GM19395 (cell line): Measurements from ENCODE around the gene PPIL1.
"Not testable (repeated sequence)": the region's sequence is repeated elsewhere in the genome, so short reads cannot be mapped to it uniquely, and the experiment has no call there.

Experiments used
- ATAC-seq: cut with Tn5 transposase; IDR thresholded peaks from one replicate; pipeline ENCODE4 v1.9.1; 2021; ENCODE audit warnings: mild to moderate bottlenecking, moderate library complexity; ENCODE audit not compliant: unreplicated experiment

PPIL1 gene

DNA sequence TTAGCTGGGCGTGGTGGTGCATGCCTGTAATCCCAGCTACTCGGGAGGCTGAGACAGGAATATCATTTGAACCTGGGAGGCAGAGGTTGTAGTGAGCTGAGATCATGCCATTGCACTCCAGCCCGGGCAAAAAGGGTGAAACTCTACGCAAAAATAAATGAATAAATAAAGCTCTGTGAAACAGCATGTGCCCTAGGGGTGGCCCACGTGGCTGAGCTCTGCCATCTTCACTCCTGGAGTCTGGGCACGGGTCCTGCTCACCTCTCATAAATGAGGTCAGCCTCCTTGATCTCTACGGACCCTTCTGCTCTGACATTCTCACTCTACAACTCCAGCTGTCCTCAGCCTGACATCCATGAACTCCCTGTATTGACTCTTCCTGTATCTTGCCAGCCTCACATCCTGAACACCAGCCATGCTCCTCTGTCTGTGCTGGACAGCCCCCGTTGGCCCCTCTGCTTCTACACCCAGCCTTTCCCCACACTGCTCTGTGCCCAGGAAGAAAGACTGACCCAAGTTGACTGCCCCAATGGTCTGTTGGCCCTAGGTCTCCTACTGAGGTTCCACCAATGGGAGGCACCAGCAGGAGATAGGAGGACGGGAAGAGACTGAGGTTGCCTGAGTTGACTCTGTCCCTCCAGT is 57.3 kb downstream of the PPIL1 start:
- ATAC-seq: no peak

DNA sequence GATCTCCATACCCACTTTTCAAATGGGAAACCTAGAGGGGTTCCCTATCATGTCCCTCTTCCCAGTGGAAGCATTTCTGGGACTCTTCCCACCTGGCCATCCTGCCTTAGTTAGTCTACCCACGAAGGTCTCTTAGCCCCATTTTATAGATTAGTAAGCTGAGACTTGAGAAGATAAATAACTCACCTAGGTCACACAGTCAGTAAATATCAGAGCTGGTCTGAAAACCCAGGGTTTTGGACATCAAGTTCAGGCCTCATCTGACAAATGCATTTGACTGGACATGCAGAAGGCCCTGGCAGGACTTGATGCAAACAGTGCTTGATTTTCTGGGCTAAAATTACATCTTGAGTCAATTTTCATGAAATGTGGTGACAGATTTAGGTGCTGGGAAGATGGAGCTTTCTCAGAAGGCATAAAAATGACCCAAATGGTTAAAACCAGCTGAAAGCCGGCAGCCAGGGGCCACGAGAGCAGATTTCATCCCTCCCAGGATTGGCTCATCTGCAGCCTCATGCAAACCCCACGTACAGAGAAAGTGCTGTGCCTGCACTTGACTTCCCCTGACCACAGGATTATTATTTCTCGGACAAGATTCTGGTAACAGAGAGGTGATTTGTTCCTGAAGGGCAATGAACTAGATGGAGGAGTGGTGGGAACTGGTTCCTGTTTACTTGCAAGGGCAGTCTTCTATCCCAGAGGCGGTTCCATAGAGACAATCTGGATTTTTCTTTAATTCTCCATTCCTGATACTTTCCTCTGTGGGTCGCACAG is 58.5 kb downstream of the PPIL1 start:
- ATAC-seq: no peak

DNA sequence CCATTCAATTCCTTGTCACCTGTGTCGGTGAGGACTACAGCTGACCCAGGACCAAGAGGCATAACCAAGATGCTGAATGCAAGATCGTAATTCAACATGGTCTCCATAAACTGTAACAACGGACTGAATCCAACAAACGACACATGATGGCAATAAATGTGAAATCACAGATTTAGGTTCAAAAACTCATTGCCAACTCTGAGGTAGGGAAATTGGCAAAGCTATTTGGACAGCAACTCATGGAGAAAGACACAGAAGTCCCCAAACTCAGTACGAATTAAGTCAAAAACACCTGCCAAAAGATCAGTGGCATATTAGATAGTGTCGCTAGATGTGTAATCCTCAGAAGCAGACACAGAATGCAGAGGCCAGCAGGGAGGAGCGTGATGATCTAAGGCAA is 60.4 kb downstream of the PPIL1 start:
- ATAC-seq: no peak

DNA sequence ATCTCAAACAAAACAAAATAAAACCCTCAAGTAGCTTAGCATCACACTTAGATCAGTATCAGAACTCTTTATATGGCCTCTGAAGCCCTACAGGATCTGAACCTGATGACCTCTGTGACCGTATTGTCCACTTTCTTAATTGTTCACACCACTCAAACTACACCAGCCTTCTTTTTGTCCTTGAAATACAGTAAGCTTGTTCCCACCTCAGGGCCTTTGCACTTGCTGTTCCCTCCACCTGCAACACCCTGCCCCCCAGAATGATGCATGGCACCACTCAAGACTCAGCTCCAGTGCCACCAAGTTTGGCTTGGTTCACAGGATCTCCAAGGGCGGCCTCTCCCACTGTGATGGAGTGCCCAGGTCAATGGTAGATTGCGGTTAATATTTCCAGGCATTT is 61.1 kb downstream of the PPIL1 start:
- no peak for ATAC-seq

DNA sequence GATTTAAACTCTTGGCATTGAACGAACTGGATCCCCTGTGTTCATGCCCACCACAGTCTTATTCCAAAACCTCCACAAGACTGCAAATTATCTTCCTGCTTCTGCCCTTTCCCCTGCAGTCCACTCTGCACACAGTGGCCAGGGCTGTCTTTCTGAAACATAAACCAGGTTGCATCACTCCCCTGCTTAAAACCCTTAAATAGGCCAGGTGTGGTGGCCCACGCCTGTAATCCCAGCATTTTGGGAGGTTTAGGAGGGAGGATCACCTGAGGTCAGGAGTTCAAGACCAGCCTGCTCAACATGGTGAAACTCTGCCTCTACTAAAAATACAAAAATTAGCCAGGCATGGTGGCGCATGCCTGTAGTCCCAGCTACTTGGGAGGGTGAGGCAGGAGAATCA is 61.6 kb downstream of the PPIL1 start:
- not testable (repeated sequence) for ATAC-seq

DNA sequence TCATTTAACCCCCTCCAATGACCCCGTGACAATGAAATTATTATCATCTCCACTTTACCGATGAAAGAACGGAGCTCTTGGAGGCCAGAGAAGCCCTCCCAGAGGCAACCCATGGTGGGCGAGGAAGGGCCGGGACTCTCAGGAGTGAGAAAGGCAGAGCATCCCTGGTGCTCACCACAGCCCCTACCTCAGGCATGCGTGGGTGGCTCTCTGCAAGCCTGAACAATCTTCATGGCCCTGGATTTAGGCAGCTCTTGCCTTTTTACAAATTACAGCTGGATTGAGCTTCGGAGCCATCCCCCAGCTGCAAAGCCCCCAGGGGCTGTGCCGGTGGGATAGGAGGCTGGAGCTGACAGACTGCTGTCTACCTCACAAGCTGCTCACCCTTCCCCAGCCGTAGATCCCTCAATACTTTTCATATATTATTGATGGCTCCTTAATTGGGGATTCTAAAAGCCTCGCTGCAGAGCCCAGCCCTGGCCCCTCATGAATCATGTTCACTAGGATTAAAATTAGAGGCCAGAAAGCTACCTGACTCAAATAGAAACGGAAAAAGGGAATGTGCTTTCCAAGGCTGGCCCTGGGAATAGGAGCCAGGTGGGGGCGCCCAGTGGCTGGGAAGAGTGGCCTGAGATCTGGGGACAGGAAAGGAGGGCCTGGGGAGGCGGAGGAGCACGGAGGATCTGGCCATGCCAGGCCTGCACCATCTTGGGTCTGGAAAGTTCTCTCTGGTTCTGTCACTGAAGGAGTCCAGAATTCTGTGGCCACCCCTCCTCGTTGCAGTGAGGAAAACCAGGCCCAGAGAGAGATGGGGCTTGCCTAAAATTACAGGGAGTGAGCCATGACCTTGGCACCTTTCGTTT is 64.4 kb downstream of the PPIL1 start:
- ATAC-seq: no peak

DNA sequence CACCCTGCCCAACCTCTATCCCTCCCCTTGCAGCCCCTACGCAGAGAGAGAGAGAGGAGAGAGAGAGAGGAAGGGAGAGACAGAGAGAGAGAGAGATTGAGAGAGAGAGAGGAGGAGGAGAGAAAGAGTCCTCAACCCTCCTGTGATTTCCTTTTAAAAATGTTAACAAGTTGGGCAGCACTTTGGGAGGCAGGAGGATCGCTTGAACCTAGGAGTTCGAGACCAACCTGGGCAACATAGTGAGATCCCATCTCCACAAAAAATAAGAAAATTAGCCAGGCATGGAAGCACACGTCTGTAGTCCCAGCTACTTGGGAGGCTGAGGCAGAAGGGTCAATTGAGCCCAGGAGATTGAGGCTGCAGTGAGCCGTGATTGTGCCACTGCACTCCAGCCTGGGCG is 65.4 kb downstream of the PPIL1 start:
- no peak for ATAC-seq

DNA sequence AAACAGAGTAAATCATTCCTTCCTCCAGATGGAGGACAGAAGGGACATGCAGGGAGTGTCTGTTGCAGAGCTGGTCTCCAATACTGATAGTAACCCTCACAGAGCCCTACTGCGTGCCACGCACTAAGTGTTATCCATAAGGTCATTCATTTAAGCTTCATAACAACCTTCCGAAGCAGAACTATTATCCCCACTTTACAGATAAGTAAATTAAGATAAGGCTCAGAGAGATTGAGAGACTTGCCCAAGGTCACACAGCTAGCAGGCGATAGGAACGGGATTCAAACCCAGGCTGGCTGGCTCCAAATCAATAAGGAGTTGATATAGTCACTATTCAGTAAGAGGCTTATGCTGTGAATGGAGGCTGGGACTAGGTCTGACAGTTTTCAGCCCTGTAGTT is 66.0 kb downstream of the PPIL1 start:
- ATAC-seq: no peak

DNA sequence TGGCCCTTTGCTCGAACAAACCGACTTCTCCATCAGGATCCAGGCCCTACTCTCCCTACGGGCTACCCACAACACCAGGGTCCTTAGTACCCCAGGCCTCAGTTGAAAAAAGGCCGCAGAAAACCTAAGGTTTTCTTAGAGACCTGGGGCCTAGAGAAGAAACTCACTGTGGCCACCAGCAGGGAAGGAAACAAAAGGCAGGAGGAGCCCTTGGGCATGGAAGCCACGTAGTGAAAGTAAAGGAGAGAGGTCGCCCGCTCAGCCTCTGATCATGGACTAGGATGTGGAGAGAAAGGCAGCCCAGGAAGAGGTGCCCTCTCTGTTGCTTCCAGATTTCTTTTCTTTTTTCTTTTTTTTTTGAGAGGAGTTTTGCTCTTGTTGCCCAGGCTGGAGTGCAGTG is 66.9 kb downstream of the PPIL1 start:
- no peak for ATAC-seq

DNA sequence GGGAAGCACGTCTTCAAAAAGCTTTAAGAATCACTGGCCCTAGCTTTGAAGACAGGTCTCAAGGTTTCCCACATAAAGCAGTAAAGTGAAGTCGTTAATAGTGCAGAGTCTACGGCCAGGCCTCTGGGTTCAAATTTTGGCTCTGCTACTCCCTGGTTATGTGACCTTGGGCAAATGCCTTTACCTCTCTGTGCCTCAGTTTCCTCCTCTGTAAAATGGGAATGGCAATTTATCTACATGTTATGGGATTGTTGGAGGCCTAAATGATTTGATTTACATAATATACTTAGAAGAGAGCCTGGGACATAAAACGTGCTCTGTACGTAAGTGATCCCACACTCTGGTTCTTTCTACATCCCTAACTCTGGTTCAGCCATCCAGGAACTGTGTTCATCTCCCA is 67.5 kb downstream of the PPIL1 start:
- ATAC-seq: no peak

DNA sequence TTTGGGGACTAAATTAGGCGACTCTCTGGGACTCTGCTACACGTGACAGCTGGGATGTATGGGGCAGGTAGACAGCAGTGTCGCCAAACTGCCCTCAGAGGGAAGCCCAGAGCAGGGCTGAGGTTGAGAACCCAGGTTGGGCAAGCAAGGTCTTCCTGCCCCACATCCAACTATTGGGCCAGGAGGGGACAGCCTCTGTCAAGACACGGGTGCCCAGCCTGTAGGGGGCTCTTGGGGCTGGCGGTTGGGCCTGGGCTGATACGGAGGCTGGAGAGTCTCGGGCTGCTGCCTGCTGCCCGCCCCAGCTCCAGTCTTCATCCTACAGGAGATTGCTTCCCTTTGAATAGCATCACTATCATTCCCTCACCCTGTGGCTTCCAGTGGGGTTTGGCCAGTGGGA is 68.7 kb downstream of the PPIL1 start:
- ATAC-seq: no peak

DNA sequence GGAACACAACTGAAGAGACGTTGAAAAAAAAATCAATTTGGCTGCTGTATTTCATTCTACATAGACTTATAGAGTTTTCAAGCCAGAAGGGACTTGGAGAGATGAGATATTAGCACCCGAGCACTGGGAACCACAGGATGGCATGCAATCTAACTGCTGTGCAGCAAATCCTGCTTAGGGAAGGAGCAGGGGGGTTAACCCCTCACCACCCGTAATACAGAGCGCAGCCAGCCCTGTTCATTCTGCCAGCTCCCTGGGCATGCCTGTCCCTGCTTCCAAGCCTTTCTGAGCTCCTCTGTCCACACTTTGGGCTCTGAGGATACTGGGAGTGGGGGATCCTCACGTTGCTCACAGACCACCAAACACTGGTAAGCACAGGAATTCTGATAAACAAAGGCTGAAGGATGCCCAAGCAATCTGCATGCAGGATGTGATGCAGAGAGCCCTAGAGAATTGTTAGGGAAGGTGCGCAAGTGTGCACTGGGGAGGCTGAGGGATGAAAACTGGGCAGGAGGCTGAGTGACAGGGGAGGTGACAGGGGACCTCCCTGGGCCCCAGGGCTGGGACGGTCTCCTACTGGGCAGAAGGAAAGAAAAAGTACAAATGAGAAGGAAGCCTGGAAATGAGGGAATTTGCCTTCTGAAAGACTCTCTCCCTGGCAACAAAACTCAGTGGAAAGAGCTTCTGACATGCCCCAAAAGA is 69.4 kb downstream of the PPIL1 start:
- ATAC-seq: no peak
